H1 (cell line): Measurements from ENCODE around the gene PRKCD. TPM values are rescaled to one million over a fixed set of nuclear protein-coding genes. Genes with fewer than 3 reads are reported as not detected.

Experiments used
- ASH2L ChIP-seq: fragments of 200-600, 300-600 bp; sonication (generic); IDR thresholded peaks from one replicate; pipeline ENCODE4 v1.7.1; 2017; ENCODE audit warnings: low read length
- CEBPB ChIP-seq: IDR thresholded peaks from 2 replicates; pipeline ENCODE4 v1.6.1; 2012; ENCODE audit warnings: low read depth, low read length
- CHD2 ChIP-seq: IDR thresholded peaks from 2 replicates; pipeline ENCODE4 v1.6.1; 2012; ENCODE audit warnings: low read length, improper control_type of control experiment
- EP300 ChIP-seq, 2 experiments: IDR thresholded peaks; 1 replicate in 1 of 2; 2 replicates in 1 of 2; pipeline ENCODE4 v1.6.1; 2011 to 2012; ENCODE audit warnings: low read depth in 2 of 2, low read length in 2 of 2, mild to moderate bottlenecking in 2 of 2, borderline replicate concordance in 1 of 2, inconsistent platforms in 1 of 2, moderate library complexity in 1 of 2
- GABPA ChIP-seq: IDR thresholded peaks from 2 replicates; pipeline ENCODE4 v1.6.1; 2011; ENCODE audit warnings: mild to moderate bottlenecking, low read length, moderate library complexity, borderline replicate concordance; ENCODE audit not compliant: insufficient read depth
- RXRA ChIP-seq: IDR thresholded peaks from 2 replicates; pipeline ENCODE4 v1.6.1; 2011; ENCODE audit warnings: low read depth, mild to moderate bottlenecking, low read length, moderate library complexity; ENCODE audit not compliant: insufficient read depth
- YY1 ChIP-seq: IDR thresholded peaks from 2 replicates; pipeline ENCODE4 v1.6.1; 2011; ENCODE audit warnings: low read depth, mild to moderate bottlenecking, low read length
- polyA plus RNA-seq, 7 experiments: library from polyadenylated mRNA; depleted of rRNA in 3 of 7; stranded (reverse) in 5 of 7; unstranded in 2 of 7; fragments of >200 nt in 5 of 7; fragments of 200-250 nt in 2 of 7; gene quantifications; 1 replicate in 5 of 7; 2 replicates in 1 of 7; 4 replicates in 1 of 7; pipeline versions ENCODE4 v1.2.1 to v1.2.3, GENCODE V29; 2011 to 2013; ENCODE audit warnings: missing spikeins in 2 of 7, mixed read lengths in 2 of 7
- total RNA-seq: library from RNA; stranded (reverse); fragmentation: NEBNext Ultra II Directional; extraction: Animal tissue kit (Norgen Biotek cat#: 25700); gene quantifications from 2 replicates; pipeline ENCODE4 v1.2.1, GENCODE V29; 2021
- TF ChIP-seq, protein P1 (sequence below): fragments of 300-600 bp; sonication (generic); IDR thresholded peaks from 2 replicates; pipeline ENCODE4 v1.7.1; 2012; ENCODE audit warnings: low read length, moderate library complexity, mild to moderate bottlenecking, inconsistent platforms; ENCODE audit not compliant: insufficient replicate concordance
- TF ChIP-seq, protein P2 (sequence below): IDR thresholded peaks from 2 replicates; pipeline ENCODE4 v1.6.1; 2011; ENCODE audit warnings: low read length, improper control_type of control experiment

The PRKCD gene
- total and polyA plus RNA-seq, 2 of the 8 experiments (the other 6 are each of a cell fraction or from before 2014, with no cell fraction given): 22.6 to 23.9 TPM

DNA sequence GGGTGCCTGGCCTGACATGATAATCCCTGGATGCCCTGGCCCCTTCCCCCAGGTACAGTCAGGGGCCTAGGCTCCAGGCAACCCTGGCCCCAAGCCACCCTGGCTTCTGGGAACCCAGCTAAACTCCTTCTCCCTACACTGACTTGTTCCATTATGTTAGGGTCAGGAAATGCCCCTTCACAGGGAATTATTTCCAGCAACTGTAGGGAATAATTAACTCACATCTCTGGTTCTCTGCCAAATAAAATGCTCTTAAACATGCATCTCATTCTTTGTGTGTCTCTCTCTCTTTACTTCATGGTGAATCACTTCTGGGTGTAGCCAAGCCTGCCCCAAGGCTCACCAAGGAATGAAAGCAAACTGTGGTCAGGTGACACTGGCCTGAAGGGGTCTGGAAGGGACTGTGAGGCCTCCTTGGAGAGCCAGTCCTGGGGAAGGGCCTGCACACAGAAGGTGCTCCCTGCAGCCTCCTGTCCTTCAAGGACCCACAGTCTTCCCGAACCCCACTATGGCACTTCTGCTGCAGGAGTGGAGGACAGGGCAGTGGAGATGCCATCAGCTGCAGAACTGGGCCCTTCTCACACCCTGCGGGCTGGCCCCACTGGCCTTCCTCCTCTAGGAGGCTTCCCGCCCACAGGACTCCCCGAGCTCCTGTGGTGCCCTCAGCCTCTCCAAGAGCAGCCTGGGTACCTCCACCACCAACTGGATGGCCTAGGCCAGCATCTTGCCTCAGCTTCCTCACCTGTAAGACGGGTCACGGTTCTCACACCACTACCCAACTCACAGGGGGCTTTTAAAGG is 77.2 kb downstream of the PRKCD start (continued):
- TF ChIP-seq, protein P1, sequence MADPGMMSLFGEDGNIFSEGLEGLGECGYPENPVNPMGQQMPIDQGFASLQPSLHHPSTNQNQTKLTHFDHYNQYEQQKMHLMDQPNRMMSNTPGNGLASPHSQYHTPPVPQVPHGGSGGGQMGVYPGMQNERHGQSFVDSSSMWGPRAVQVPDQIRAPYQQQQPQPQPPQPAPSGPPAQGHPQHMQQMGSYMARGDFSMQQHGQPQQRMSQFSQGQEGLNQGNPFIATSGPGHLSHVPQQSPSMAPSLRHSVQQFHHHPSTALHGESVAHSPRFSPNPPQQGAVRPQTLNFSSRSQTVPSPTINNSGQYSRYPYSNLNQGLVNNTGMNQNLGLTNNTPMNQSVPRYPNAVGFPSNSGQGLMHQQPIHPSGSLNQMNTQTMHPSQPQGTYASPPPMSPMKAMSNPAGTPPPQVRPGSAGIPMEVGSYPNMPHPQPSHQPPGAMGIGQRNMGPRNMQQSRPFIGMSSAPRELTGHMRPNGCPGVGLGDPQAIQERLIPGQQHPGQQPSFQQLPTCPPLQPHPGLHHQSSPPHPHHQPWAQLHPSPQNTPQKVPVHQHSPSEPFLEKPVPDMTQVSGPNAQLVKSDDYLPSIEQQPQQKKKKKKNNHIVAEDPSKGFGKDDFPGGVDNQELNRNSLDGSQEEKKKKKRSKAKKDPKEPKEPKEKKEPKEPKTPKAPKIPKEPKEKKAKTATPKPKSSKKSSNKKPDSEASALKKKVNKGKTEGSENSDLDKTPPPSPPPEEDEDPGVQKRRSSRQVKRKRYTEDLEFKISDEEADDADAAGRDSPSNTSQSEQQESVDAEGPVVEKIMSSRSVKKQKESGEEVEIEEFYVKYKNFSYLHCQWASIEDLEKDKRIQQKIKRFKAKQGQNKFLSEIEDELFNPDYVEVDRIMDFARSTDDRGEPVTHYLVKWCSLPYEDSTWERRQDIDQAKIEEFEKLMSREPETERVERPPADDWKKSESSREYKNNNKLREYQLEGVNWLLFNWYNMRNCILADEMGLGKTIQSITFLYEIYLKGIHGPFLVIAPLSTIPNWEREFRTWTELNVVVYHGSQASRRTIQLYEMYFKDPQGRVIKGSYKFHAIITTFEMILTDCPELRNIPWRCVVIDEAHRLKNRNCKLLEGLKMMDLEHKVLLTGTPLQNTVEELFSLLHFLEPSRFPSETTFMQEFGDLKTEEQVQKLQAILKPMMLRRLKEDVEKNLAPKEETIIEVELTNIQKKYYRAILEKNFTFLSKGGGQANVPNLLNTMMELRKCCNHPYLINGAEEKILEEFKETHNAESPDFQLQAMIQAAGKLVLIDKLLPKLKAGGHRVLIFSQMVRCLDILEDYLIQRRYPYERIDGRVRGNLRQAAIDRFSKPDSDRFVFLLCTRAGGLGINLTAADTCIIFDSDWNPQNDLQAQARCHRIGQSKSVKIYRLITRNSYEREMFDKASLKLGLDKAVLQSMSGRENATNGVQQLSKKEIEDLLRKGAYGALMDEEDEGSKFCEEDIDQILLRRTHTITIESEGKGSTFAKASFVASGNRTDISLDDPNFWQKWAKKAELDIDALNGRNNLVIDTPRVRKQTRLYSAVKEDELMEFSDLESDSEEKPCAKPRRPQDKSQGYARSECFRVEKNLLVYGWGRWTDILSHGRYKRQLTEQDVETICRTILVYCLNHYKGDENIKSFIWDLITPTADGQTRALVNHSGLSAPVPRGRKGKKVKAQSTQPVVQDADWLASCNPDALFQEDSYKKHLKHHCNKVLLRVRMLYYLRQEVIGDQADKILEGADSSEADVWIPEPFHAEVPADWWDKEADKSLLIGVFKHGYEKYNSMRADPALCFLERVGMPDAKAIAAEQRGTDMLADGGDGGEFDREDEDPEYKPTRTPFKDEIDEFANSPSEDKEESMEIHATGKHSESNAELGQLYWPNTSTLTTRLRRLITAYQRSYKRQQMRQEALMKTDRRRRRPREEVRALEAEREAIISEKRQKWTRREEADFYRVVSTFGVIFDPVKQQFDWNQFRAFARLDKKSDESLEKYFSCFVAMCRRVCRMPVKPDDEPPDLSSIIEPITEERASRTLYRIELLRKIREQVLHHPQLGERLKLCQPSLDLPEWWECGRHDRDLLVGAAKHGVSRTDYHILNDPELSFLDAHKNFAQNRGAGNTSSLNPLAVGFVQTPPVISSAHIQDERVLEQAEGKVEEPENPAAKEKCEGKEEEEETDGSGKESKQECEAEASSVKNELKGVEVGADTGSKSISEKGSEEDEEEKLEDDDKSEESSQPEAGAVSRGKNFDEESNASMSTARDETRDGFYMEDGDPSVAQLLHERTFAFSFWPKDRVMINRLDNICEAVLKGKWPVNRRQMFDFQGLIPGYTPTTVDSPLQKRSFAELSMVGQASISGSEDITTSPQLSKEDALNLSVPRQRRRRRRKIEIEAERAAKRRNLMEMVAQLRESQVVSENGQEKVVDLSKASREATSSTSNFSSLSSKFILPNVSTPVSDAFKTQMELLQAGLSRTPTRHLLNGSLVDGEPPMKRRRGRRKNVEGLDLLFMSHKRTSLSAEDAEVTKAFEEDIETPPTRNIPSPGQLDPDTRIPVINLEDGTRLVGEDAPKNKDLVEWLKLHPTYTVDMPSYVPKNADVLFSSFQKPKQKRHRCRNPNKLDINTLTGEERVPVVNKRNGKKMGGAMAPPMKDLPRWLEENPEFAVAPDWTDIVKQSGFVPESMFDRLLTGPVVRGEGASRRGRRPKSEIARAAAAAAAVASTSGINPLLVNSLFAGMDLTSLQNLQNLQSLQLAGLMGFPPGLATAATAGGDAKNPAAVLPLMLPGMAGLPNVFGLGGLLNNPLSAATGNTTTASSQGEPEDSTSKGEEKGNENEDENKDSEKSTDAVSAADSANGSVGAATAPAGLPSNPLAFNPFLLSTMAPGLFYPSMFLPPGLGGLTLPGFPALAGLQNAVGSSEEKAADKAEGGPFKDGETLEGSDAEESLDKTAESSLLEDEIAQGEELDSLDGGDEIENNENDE: no peak
- no peak for TF ChIP-seq RXRA
- TF ChIP-seq ASH2L: no peak
- TF ChIP-seq, protein P2, sequence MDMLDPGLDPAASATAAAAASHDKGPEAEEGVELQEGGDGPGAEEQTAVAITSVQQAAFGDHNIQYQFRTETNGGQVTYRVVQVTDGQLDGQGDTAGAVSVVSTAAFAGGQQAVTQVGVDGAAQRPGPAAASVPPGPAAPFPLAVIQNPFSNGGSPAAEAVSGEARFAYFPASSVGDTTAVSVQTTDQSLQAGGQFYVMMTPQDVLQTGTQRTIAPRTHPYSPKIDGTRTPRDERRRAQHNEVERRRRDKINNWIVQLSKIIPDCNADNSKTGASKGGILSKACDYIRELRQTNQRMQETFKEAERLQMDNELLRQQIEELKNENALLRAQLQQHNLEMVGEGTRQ: no peak
- no peak for TF ChIP-seq EP300 (IDR thresholded peaks at IDR 0.05; ENCODE audit: borderline replicate concordance in 1 of 2, low read depth in 2 of 2, low read length in 2 of 2)
- TF ChIP-seq GABPA: no peak
- no peak for TF ChIP-seq YY1
- TF ChIP-seq CHD2: no peak
- TF ChIP-seq CEBPB: no peak
